HG03280 (cell line): ENCODE data around the gene TMEM52B.

ENCODE experiments used
- ATAC-seq: cut with Tn5 transposase; IDR thresholded peaks from one replicate; pipeline ENCODE4 v1.9.1; 2021; ENCODE audit warnings: mild to moderate bottlenecking, moderate library complexity; ENCODE audit not compliant: unreplicated experiment

Gene TMEM52B

GRCh38 chr12:10236720-10237119, 57.9 kb downstream of the TMEM52B start:
- ATAC-seq, result no peak

GRCh38 chr12:10238526-10238925, 59.7 kb downstream of the TMEM52B start:
- ATAC-seq, result no peak

GRCh38 chr12:10241290-10241689, 62.5 kb downstream of the TMEM52B start:
- no peak for ATAC-seq
